Left forelimb (tissue), 1 donor: ENCODE data around the gene FAM124B.

Experiments
- DNase-seq: peaks from one replicate; pipeline ENCODE4 v3.0.0-alpha.2; 2018; ENCODE audit warnings: low spot score

Gene FAM124B

GRCh38 chr2:224401641-224402342 lies at the start of gene FAM124B:
FAM124B (minus strand) TSS chr2:224402107; CDS start chr2:224401768, 339 bp downstream.
- peak; percentile 69 for DNase-seq

- DNase-seq = no peak
These were observed 47.6 kb upstream of the FAM124B start for GRCh38 chr2:224449212-224450147.

- DNase-seq = no peak
These were observed 46.3 kb upstream of the FAM124B start for GRCh38 chr2:224448236-224448635.

- DNase-seq = no peak
These were observed 42.9 kb upstream of the FAM124B start for GRCh38 chr2:224444783-224445182.

- no peak for DNase-seq
These were observed 42.1 kb upstream of the FAM124B start for GRCh38 chr2:224444021-224444420.

GRCh38 chr2:224442071-224442967 lies 40.4 kb upstream of the FAM124B start:
- DNase-seq = no peak

- DNase-seq = no peak
These were observed 39.1 kb upstream of the FAM124B start for GRCh38 chr2:224440988-224441387.

GRCh38 chr2:224438726-224439125 lies 36.8 kb upstream of the FAM124B start:
- no peak for DNase-seq

- DNase-seq = no peak
These were observed 34.7 kb upstream of the FAM124B start for GRCh38 chr2:224436634-224437033.

GRCh38 chr2:224434618-224435017 lies 32.7 kb upstream of the FAM124B start:
- no peak for DNase-seq

- DNase-seq = no peak
These were observed 31.5 kb upstream of the FAM124B start for GRCh38 chr2:224433442-224433841.

GRCh38 chr2:224432003-224432579 lies 30.2 kb upstream of the FAM124B start:
- DNase-seq = no peak

GRCh38 chr2:224429441-224429810 lies 27.5 kb upstream of the FAM124B start:
- no peak for DNase-seq

- DNase-seq = no peak
These were observed 27.0 kb upstream of the FAM124B start for GRCh38 chr2:224428787-224429440.

- DNase-seq = no peak
These were observed 25.6 kb upstream of the FAM124B start for GRCh38 chr2:224427471-224427870.

GRCh38 chr2:224426656-224427055 lies 24.7 kb upstream of the FAM124B start:
- DNase-seq = no peak

GRCh38 chr2:224421065-224421464 lies 19.2 kb upstream of the FAM124B start:
- no peak for DNase-seq

GRCh38 chr2:224417947-224418346 lies 16.0 kb upstream of the FAM124B start:
- no peak for DNase-seq

GRCh38 chr2:224417361-224417729 lies 15.4 kb upstream of the FAM124B start:
- DNase-seq = no peak

GRCh38 chr2:224416656-224417360 lies 14.9 kb upstream of the FAM124B start:
- no peak for DNase-seq

GRCh38 chr2:224413381-224413780 lies 11.5 kb upstream of the FAM124B start:
- DNase-seq = no peak
